Activated CD8-positive, alpha-beta memory T cell treated with anti-CD3 and anti-CD28 coated beads, Interleukin-2, amount 50 U/mL, for 24 hours (primary cell): ENCODE results near the gene ADSS2.
"Not testable (repeated sequence)": the region's sequence is repeated elsewhere in the genome, so short reads cannot be mapped to it uniquely, and the experiment has no call there.

Source experiments
- DNase-seq: peaks from one replicate; pipeline ENCODE4 v3.0.0-alpha.2; 2020; ENCODE audit errors: extremely low read depth

Gene ADSS2

GRCh38 chr1:244365809-244366208 lies 85.9 kb downstream of the ADSS2 start:
- no peak for DNase-seq

- DNase-seq = not testable (repeated sequence)
Observed at GRCh38 chr1:244365262-244365661, 86.4 kb downstream of the ADSS2 start.

- DNase-seq = no peak
Observed at GRCh38 chr1:244362476-244362875, 89.2 kb downstream of the ADSS2 start.

- no peak for DNase-seq
Observed at GRCh38 chr1:244361764-244362473, 89.8 kb downstream of the ADSS2 start.
